HG03175 (cell line): Measurements from ENCODE around the gene MLH3.
A peak's percentile ranks its signal among the peaks of the same experiment; 100 is the strongest.
"Not testable (repeated sequence)": the region's sequence is repeated elsewhere in the genome, so short reads cannot be mapped to it uniquely, and the experiment has no call there.

Experiments
- ATAC-seq: cut with Tn5 transposase; IDR thresholded peaks from one replicate; pipeline ENCODE4 v1.9.1; 2021; ENCODE audit warnings: mild to moderate bottlenecking, moderate library complexity; ENCODE audit not compliant: unreplicated experiment

The MLH3 gene

DNA sequence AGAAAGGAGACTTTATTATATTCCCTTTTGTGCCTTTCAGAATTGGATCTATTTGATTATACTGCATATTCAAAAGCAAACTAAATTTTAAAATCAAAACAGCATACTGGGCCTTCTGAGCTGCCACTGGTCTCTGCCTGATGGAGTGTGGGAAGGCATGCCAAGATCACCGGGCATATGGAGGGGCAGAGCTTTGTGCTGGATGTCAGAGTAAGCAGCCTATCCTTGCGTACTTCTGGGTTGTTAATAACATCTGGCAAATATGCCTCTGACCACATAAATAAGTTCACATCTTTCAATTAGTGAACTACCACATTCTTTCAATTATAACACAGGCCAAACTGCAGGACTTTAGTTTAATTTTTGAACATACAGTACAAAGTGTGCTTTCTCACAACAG is 18.3 kb downstream of the MLH3 start:
- ATAC-seq = no peak

DNA sequence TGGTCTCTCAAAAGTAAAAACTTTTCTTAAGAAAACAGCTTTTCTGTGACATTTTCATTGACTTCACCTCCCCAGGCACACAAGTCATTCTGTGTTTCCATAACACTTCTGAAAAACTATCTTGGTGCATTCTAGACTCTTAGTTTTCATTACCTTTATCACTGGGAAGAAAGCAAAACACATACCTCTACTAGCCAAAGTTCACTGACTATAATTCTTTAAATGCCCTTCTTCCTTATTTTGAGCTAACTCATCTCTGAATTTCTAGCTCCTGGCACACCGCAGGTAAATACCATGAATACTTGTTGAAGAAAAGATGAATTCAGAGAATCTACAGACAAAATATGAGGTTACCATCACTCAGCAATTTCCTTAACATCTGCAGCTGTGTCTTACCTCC is 21.1 kb downstream of the MLH3 start:
- ATAC-seq = no peak

DNA sequence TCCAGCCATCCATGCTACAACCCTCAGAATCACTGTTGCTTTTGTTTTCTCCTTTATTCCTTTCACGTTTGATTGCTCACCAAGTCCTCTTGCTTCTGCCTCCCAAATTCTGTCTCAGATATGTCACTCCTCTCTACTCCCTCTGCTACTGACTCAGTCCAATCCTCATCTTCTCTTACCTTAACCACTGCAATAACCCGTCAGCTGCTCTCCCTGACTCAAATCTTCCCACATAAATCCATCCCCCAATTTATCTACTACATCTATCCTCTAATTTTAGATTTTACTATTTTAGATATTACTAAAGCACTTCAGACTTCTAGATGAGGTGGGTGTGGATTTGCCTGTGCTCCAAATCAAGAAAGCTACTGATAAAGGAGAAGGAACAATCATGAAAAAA is 25.4 kb downstream of the MLH3 start:
- ATAC-seq = no peak

DNA sequence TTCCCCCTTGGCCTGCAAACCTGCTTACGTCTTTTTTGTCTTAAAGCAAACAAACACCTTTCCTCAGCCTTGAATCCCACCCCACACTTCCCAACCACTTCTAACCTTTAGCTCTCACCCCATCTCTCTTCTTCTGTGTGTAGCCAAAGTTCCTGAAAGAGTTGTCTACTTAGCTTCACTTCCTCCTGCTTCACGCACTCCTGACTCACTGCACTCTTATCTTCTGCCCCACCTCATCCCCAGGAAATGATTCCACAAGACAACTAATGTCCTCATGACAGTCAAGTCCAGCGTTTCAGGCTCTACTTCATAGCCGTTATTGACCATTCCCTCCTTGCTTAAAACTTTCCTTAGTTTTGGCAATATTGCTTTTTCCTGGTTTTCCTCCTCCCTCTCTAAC is 26.2 kb downstream of the MLH3 start:
- no peak for ATAC-seq

DNA sequence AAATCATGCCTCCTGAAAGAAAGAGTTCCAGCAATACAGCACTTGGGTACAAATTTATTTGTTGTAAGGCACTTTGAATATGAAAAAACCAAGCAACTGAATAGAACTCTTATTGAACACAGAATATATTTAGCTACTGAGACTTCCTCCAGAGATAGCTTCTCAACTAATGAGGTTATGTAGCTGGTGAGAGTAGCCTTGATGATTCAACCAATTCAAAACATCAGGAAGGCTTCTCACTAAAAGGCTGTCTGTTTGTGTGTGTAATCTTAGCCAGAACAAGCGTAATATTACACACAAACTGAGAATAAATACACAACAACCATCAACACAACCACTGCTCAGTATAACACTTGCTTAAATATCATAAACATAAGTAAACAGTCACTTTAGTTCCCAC is 28.2 kb downstream of the MLH3 start:
- no peak for ATAC-seq

DNA sequence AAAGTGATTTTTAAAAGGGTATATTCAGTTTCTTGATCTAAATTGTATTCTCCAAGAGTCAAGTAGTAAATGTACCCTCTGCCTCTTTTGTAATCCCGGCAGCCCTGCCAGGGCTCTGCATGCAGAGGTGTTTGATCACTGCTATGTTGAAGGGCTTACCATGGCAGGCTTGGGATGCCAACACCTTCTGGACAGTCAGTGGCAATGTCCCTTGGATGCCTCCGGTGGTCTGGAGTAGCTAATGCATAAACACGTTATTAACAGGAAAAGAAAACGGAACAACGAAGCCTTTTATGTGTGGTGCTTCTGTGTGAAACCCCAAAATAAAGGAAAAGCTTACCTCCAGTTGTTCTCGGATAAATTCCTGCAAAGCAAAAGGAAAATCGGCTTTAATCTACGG is 28.6 kb downstream of the MLH3 start:
- no peak for ATAC-seq

DNA sequence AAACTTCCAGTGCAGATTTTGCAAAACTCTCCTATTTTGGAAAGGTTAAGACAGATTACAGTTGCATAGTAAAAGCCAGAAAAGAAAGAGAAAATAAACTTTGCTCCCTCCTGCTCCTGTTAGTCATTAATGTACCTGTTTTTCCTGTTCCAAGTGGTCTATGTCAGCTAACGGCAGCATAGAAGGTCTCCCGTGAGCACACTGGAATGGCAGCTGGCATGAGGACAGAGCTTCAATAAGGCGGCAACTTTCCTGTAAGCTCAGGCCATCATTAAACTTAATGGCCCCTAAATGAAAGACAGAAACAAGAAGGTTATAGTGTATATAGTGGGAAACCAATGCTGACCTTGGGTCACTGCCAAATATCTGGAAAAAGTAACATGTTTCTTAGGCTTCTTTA is 32.6 kb downstream of the MLH3 start:
- ATAC-seq = no peak

DNA sequence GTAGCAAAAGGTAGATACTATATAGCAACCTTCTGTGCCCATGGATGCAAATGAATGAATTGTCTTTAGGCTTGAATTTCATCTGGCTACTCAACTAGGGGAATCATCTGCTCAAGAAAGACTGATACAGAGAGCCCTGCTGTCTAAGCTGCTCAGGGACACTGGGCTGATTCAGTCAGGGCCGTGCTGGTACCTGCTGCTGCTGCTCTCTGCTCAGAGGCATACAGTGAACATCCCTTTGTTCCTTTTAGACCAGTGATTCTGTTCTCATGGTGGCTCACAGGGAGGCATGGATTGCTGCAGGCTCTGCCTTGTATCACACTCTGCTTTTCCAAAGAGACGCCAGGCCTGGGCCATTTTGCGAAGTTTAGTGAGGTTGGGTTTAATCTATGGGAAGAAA is 34.5 kb downstream of the MLH3 start:
- no peak for ATAC-seq

DNA sequence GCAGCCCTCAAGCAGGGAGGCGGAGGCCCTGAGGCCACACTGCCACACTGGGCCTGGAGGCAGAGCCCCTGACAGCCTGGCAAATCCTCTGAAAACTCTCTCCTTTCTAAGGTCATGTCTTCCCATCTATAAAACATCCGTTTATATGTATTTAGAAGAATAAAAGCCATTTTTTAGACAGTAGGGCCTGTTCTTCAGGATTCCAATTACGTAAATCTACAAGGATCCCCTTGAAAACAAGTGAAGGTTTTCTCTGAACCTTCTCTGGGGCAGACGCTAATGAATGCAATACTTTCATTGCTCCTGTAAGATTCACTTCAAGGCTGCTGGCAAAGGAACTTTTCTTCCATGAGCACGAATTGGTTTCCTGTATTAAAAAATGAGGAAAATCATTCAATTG is 35.8 kb downstream of the MLH3 start:
- ATAC-seq = no peak

DNA sequence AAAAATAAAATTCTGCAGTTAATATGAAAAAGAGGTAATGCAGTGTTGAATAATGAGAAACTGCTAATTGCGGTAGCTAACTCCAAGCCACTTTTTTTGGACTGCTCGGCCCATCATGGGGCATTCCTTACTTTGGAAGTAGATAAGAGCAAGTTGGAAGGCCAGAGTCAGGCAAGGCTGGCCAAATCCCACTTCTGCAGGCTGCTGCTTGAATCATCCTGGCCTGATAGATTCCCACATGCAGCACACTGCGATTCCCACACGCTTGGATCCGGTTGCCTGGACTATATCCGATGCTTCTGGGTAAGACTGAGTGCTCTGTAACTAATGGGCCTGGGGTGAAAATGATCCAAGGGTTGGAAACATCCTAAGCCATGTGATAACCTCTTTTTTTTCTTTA is 38.0 kb downstream of the MLH3 start:
- ATAC-seq = no peak

DNA sequence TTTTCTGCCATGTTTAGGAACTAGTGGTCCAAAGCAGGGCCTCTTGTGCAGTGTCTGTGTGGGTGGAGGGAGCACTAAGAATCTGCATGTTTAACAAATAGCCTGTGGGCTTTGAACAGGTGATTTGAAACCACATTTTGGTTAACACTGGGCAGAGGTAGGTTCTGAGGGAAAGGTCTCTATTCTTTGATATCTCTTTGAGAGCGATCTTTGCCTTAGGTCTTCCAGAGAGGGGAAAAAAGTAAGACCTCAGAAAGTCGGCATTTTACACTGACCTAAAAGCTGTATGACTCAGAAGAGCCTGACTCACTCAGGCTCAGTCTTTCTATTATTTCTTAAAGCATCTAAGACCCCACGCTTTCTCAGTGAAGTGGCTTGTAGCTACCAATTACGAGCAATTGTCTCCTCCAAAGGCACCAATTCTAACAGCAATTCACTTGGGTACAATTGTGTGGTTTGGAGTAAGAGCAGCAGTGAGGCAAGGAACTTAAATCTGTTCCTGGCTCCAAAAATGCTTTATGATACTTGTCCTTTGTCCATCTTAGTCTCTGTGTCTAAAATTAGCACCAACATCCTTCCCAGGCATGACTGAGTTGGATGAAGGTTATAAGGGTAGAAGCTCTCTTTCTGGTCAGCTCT is 39.8 kb downstream of the MLH3 start:
- no peak for ATAC-seq

DNA sequence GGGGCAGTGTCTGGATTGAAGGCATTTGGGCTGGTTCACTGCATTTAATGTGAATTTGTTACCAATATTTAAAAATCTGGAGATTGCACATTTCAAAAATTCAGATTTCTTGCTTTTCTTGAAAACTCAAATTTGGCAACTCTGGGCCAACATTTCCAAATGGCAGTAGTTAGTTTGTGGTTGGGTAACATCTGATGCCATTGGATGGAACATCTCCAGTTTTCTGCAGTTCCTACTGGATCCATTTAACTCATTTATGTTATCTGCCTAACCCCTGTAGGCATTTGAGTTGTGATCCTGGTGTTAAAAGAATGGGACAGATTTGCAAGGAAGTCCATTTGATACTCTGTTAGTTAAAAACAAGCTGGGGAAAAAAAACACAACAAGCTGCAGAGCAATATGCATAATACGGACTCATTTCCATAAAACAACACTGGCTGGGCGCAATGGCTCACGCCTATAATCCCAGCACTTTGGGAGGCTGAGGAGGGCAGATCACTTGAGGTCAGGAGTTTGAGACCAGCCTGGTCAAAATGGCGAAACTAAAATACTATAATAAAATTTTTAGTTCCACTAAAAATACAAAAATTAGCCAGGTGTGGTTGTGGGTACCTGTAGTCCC is 40.7 kb downstream of the MLH3 start:
- no peak for ATAC-seq

DNA sequence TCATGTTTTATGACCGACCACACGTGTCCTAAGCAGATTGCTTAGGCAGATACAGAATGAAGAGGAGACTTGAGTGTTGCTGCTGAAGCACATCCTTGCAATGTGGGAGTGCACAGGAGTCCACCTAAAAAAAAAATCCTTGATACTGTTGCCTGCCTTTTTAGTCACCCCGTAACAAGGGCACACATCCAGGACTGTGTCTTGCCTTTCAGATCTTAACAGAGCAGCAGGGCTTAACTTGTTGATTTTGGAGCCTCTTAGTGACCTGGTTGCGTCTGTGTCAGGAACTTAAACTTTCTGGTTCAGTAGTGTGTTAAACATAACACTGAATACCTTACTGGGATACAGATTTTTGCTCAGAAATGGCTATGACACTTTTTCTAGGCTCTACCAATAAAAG is 42.1 kb downstream of the MLH3 start:
- no peak for ATAC-seq

DNA sequence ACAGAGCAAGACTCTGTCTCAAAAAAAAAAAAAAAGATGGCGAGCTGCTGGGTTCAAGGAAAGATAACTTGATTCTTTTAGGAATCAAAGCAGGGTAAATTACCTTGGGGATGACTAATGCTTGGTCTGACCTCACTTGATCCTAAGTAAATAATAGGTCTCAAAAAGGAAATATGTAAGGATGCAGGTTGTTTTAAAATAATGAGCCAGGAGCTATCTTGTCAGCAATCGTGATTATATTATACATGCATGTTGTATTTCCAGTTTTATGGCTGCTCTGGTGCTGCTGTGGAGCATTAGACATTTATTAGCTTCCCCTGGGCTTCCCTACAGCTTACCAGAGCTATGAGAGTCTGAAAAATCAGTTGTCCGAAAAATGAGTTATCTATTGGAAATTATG is 45.9 kb downstream of the MLH3 start:
- ATAC-seq = no peak

DNA sequence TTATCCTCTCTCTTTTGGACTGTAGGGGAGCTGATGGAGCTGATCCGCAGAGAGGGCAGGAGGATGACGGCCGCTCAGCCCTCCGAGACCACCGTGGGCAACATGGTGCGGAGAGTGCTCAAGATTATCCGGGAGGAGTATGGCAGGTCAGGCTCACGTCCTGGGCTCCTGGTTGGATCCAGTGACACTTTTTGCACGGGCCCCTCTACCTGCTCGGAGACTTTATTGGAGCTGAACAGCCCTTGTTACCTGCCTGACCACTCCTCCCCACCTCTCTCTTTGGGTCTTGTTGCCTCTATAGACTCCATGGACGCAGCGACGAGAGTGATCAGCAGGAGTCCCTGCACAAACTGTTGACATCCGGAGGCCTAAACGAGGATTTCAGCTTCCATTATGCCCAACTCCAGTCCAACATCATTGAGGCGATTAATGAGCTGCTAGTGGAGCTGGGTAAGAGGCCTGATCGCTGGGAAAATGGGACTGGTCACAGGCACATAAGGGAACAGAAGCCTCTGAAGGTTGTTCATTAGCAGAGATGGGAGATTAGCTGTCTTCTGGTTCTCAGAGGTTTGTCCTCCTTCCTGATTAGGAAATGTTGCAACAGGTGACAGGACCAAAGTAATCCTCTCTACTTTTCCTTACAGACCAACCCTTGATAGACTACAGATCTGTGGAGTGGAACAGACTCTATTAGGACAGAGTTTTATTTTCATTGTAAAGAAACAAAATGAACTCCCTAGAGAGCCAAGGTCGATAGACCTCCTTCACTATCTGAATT is 47.8 kb downstream of the MLH3 start:
- no peak for ATAC-seq

DNA sequence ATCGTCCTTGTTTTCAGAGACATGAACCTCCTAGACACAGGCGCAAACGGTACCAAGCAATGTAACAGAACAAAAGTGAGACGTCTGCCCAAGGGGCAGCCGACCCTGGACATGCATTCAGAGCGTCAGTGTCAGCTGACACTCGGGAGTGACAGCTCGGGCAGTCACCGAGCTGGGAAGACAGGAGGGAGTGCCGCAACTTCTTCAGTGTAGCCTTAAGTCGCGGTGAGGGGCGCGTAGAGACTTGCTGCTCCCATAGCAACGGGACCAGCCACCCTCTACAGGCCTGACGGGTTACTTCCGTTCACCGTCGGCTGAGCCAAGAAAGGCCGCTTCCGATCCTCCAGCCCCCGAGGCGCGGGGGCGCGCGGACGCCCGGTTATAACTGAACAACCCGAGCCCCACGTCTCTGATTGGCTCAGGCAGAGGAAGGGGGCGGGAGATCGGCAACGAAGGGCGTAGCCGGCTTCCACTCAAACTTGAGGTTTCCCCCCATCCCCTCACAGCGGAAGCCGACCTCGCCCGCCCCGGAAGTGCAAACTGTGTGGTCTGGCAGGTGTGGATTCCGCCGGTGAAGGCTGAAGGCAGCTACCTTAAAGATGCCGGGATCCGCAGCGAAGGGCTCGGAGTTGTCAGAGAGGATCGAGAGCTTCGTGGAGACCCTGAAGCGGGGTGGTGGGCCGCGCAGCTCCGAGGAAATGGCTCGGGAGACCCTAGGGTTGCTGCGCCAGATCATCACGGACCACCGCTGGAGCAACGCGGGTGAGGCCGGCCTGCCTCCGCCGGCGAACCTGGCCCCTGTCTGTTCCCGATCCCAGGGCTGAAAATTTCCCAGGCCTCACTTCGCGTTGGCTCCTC is 48.6 kb downstream of the MLH3 start, which contains the start of gene EIF2B2:
TSS of gene EIF2B2 (plus strand) at position 530 of the 858 bp plus-strand sequence. CDS start at position 600, 70 bp downstream.
- ATAC-seq = peak; percentile 95

DNA sequence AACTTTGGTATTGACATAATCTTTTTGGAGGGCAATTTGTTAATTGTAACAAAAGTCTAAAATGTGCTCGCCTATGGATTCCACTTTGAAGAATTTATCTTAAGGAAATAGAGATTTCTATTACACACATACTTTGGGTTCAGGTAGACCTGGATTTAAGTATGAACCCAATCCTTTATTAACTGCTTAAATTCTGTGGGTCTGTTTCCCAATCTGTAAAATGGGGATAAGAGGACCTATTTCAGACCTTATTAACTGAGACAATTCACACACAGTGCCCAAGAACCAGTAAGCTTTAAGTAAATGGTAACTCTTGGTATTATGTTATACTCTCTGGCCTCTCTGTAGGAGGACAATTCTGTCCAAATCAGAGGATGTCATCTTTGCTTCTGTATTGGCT is 49.4 kb downstream of the MLH3 start:
- ATAC-seq = no peak

DNA sequence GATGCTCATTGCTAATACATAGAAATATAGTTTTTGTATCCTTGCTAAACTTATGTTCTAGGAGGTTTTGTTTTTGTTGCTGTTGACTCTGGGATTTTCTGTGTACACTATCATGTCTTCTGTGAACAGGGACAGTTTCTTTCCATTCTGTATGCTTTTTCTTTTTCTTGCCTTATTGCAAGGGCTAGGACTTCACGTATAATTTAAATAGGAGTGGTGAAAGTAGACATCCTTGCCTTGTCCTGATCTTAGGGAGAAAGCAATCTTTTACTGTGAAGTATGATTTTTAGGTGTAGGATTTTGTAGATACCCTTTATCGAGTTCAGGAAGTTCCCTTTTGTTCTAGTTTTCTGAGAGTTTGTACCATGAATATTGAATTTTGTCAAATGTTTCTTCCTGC is 50.0 kb downstream of the MLH3 start:
- ATAC-seq = no peak

DNA sequence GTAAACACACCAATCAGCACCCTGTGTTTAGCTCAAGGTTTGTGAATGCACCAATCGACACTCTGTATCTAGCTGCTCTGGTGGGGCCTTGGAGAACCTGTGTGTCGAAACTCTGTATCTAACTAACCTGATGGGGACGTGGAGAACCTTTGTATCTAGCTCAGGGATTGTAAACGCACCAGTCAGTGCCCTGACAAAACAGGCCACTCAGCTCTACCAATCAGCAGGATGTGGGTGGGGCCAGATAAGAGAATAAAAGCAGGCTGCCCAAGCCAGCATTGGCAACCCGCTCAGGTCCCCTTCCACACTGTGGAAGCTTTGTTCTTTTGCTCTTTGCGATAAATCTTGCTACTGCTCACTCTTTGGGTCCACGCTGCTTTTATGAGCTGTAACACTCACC is 55.5 kb downstream of the MLH3 start:
- not testable (repeated sequence) for ATAC-seq

DNA sequence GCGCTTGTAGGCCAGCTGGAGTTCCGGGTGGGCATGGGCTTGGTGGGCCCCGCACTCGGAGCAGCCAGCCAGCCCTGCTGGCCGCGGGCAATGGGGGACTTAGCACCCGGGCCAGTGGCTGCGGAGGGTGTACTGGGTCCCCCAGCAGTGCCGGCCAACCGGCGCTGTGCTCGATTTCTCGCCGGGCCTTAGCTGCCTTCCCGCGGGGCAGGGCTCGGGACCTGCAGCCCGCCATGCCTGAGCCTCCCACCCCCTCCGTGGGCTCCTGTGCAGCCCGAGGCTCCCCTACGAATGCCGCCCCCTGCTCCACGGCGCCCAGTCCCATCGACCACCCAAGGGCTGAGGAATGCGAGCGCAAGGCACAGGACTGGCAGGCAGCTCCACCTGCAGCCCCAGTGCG is 57.1 kb downstream of the MLH3 start:
- ATAC-seq = not testable (repeated sequence)

DNA sequence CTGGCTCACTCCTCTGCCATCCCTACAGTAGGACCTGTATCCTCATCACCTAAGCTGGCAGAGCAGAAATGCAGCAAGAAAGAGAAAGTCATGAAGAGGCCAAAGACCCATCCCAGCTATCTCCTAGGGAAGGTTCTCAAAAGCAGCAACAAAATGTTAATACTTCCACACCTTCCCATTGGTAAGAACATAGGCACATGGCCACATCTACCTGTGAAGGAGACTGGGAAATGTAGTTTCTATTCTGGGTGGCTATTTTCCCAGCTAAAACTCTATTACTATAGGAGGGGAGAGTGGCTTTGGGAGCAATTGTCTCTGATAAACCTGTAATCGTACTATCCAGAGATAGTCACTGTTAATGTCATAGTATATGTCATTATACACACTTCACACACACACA is 62.3 kb downstream of the MLH3 start:
- no peak for ATAC-seq
